Measurements from ENCODE around the gene NCF2.

DNA sequence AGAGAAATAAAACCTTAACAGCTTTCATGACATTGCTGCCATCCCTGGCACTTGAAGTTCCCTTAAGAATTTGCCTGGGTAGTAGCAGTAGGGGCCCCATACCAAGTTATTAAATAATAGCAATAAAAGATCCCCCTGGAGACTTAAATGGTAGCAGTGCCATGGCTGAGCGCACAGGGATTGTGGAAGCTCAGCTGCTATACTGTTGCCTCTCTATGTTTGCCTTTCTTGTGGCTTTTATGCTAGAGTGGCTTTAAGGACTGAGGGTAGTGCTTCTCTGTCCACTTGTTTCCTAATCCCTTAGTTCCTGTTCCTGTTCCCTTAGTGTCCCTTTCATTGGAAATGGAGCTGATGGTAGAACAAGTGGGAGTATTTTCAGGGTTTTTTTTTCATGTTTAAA is 42.1 kb downstream of the NCF2 start:
- TF ChIP-seq, protein P1, sequence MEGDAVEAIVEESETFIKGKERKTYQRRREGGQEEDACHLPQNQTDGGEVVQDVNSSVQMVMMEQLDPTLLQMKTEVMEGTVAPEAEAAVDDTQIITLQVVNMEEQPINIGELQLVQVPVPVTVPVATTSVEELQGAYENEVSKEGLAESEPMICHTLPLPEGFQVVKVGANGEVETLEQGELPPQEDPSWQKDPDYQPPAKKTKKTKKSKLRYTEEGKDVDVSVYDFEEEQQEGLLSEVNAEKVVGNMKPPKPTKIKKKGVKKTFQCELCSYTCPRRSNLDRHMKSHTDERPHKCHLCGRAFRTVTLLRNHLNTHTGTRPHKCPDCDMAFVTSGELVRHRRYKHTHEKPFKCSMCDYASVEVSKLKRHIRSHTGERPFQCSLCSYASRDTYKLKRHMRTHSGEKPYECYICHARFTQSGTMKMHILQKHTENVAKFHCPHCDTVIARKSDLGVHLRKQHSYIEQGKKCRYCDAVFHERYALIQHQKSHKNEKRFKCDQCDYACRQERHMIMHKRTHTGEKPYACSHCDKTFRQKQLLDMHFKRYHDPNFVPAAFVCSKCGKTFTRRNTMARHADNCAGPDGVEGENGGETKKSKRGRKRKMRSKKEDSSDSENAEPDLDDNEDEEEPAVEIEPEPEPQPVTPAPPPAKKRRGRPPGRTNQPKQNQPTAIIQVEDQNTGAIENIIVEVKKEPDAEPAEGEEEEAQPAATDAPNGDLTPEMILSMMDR (conservative IDR thresholded peaks at IDR 0.05; ENCODE audit: low read depth, low read length): no peak
- TF ChIP-seq EZH2 (IDR thresholded peaks at IDR 0.05; ENCODE audit: borderline replicate concordance, low read depth, low read length, poor library complexity, severe bottlenecking): no peak

Measured in A673 (cell line).